HG03064 (cell line): ENCODE results near the gene OLFM1.
"Not testable (repeated sequence)": the region's sequence is repeated elsewhere in the genome, so short reads cannot be mapped to it uniquely, and the experiment has no call there.

Experiments used
- ATAC-seq: cut with Tn5 transposase; IDR thresholded peaks from one replicate; pipeline ENCODE4 v1.9.1; 2021; ENCODE audit warnings: low read depth; ENCODE audit not compliant: unreplicated experiment

Gene OLFM1

GRCh38 chr9:135146766-135147473, 59.5 kb downstream of the OLFM1 start:
- no peak for ATAC-seq

- no peak for ATAC-seq
These were observed 60.0 kb downstream of the OLFM1 start for GRCh38 chr9:135147474-135147805.

- ATAC-seq, result no peak
These were observed 60.5 kb downstream of the OLFM1 start for GRCh38 chr9:135147938-135148337.

GRCh38 chr9:135148386-135148785, 60.9 kb downstream of the OLFM1 start:
- ATAC-seq, result no peak

- ATAC-seq, result not testable (repeated sequence)
These were observed 62.4 kb downstream of the OLFM1 start for GRCh38 chr9:135149901-135150300.

GRCh38 chr9:135150981-135151380, 63.5 kb downstream of the OLFM1 start:
- ATAC-seq, result no peak

GRCh38 chr9:135151757-135152613, 64.5 kb downstream of the OLFM1 start:
- no peak for ATAC-seq

- ATAC-seq, result no peak
These were observed 65.3 kb downstream of the OLFM1 start for GRCh38 chr9:135152614-135153334.

- no peak for ATAC-seq
These were observed 66.7 kb downstream of the OLFM1 start for GRCh38 chr9:135154050-135154615.

- ATAC-seq, result no peak
These were observed 67.9 kb downstream of the OLFM1 start for GRCh38 chr9:135155396-135155795.

- no peak for ATAC-seq
These were observed 69.3 kb downstream of the OLFM1 start for GRCh38 chr9:135156525-135157510.

- ATAC-seq, result no peak
These were observed 70.5 kb downstream of the OLFM1 start for GRCh38 chr9:135157856-135158563.

GRCh38 chr9:135158564-135158937, 71.1 kb downstream of the OLFM1 start:
- no peak for ATAC-seq

GRCh38 chr9:135159801-135160200, 72.3 kb downstream of the OLFM1 start:
- ATAC-seq, result no peak

GRCh38 chr9:135160862-135161261, 73.4 kb downstream of the OLFM1 start:
- ATAC-seq, result no peak

GRCh38 chr9:135162599-135162998, 75.1 kb downstream of the OLFM1 start:
- ATAC-seq, result not testable (repeated sequence)

GRCh38 chr9:135163023-135163780, 75.7 kb downstream of the OLFM1 start:
- ATAC-seq, result no peak

GRCh38 chr9:135164036-135164435, 76.6 kb downstream of the OLFM1 start:
- ATAC-seq, result no peak
